GM19043 (cell line): ENCODE data around the gene XRN1.
"Not testable (repeated sequence)": the region's sequence is repeated elsewhere in the genome, so short reads cannot be mapped to it uniquely, and the experiment has no call there.

Experiments used
- ATAC-seq: cut with Tn5 transposase; IDR thresholded peaks from one replicate; pipeline ENCODE4 v1.9.1; 2021; ENCODE audit warnings: low read depth; ENCODE audit not compliant: unreplicated experiment

Gene XRN1

GRCh38 chr3:142337994-142338393, 109.8 kb downstream of the XRN1 start:
- no peak for ATAC-seq

GRCh38 chr3:142332390-142332789, 115.4 kb downstream of the XRN1 start:
- no peak for ATAC-seq

GRCh38 chr3:142324275-142324953, 123.4 kb downstream of the XRN1 start:
- ATAC-seq, result not testable (repeated sequence)

- ATAC-seq, result no peak
Measured at GRCh38 chr3:142319912-142320311, 127.9 kb downstream of the XRN1 start.

GRCh38 chr3:142319094-142319493, 128.7 kb downstream of the XRN1 start:
- ATAC-seq, result no peak

GRCh38 chr3:142318331-142318730, 129.5 kb downstream of the XRN1 start:
- ATAC-seq, result no peak

- not testable (repeated sequence) for ATAC-seq
Measured at GRCh38 chr3:142315978-142316388, 131.9 kb downstream of the XRN1 start.

- no peak for ATAC-seq
Measured at GRCh38 chr3:142315083-142315482, 132.8 kb downstream of the XRN1 start.

GRCh38 chr3:142310439-142310838, 137.4 kb downstream of the XRN1 start:
- ATAC-seq, result no peak

- not testable (repeated sequence) for ATAC-seq
Measured at GRCh38 chr3:142302847-142303246, 145.0 kb downstream of the XRN1 start.

- no peak for ATAC-seq
Measured at GRCh38 chr3:142298626-142299025, 149.2 kb downstream of the XRN1 start.

GRCh38 chr3:142296507-142296906, 151.3 kb downstream of the XRN1 start:
- no peak for ATAC-seq

- no peak for ATAC-seq
Measured at GRCh38 chr3:142287866-142288638, 159.8 kb downstream of the XRN1 start.

- no peak for ATAC-seq
Measured at GRCh38 chr3:142285083-142285517, 162.7 kb downstream of the XRN1 start.

- ATAC-seq, result no peak
Measured at GRCh38 chr3:142282503-142282902, 165.3 kb downstream of the XRN1 start.

GRCh38 chr3:142281474-142281873, 166.4 kb downstream of the XRN1 start:
- no peak for ATAC-seq

GRCh38 chr3:142279965-142280590, 167.8 kb downstream of the XRN1 start:
- no peak for ATAC-seq

GRCh38 chr3:142278451-142278850, 169.4 kb downstream of the XRN1 start:
- ATAC-seq, result no peak

GRCh38 chr3:142276781-142277180, 171.1 kb downstream of the XRN1 start:
- no peak for ATAC-seq

GRCh38 chr3:142275856-142276255, 172.0 kb downstream of the XRN1 start:
- no peak for ATAC-seq

GRCh38 chr3:142274908-142275307, 172.9 kb downstream of the XRN1 start:
- ATAC-seq, result no peak
